Stimulated activated CD4-positive, alpha-beta T cell treated with anti-CD3 and anti-CD28 coated beads, Interleukin-15, amount 100 ng/mL, for 1 hour (primary cell): ENCODE measurements around the gene IYD.

Source experiments
- DNase-seq, 2 donors: peaks; one replicate each; pipeline ENCODE4 v3.0.0-alpha.2; 2020; ENCODE audit warnings: low read depth in 1 of 2, low spot score in 1 of 2

IYD gene

GRCh38 chr6:150368762-150369161 is at the start of gene IYD:
TSS of gene IYD (plus strand) at chr6:150369012. CDS start at chr6:150369032, 20 bp downstream.
- no peak for DNase-seq

GRCh38 chr6:150319924-150320323 is 48.9 kb upstream of the IYD start:
- no peak for DNase-seq

- DNase-seq = no peak
Observed at GRCh38 chr6:150320442-150320841, 48.4 kb upstream of the IYD start.

- no peak for DNase-seq
Observed at GRCh38 chr6:150322466-150322871, 46.3 kb upstream of the IYD start.

GRCh38 chr6:150323205-150323604 is 45.6 kb upstream of the IYD start:
- DNase-seq = no peak

GRCh38 chr6:150324044-150324443 is 44.8 kb upstream of the IYD start:
- DNase-seq = no peak

- DNase-seq = no peak
Observed at GRCh38 chr6:150325066-150325772, 43.6 kb upstream of the IYD start.

- DNase-seq = no peak
Observed at GRCh38 chr6:150327117-150327774, 41.6 kb upstream of the IYD start.

- no peak for DNase-seq
Observed at GRCh38 chr6:150328744-150329405, 39.9 kb upstream of the IYD start.

- no peak for DNase-seq
Observed at GRCh38 chr6:150331344-150331743, 37.5 kb upstream of the IYD start.

GRCh38 chr6:150332939-150333584 is 35.8 kb upstream of the IYD start:
- no peak for DNase-seq

- DNase-seq = no peak
Observed at GRCh38 chr6:150333585-150333941, 35.2 kb upstream of the IYD start.

- DNase-seq = no peak
Observed at GRCh38 chr6:150334790-150335783, 33.7 kb upstream of the IYD start.

GRCh38 chr6:150336299-150336698 is 32.5 kb upstream of the IYD start:
- no peak for DNase-seq

GRCh38 chr6:150336708-150337107 is 32.1 kb upstream of the IYD start:
- DNase-seq = no peak

GRCh38 chr6:150342126-150342525 is 26.7 kb upstream of the IYD start:
- DNase-seq = no peak

GRCh38 chr6:150343434-150343833 is 25.4 kb upstream of the IYD start:
- DNase-seq = no peak

- no peak for DNase-seq
Observed at GRCh38 chr6:150345781-150346180, 23.0 kb upstream of the IYD start.

- DNase-seq = no peak
Observed at GRCh38 chr6:150346346-150346745, 22.5 kb upstream of the IYD start.

- no peak for DNase-seq
Observed at GRCh38 chr6:150347845-150348244, 21.0 kb upstream of the IYD start.

GRCh38 chr6:150349546-150349945 is 19.3 kb upstream of the IYD start:
- DNase-seq = no peak
